ENCODE measurements around the gene TBL1XR1.
"Not testable (repeated sequence)": the region's sequence is repeated elsewhere in the genome, so short reads cannot be mapped to it uniquely, and the experiment has no call there.

Gene TBL1XR1

DNA sequence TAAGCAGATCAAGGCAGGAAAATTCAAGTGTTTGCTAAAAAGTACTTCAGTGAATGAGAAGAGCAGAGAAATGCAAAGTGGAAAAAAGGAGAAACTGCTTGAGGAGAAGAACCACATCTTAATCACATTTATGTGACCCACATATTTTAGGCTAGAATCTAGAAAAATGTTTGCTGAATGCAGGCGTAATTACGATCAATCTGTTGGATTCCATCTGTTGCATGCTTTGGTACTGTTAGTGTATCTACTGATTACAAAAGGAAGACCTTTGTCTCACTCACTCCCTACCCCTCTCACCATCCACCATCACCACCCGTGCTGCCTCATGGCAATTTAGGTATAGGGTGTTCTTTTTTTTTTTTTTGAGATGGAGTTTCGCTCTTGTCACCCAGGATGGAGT is 9.7 kb upstream of the TBL1XR1 start:
- DNase-seq, result no peak

GRCh38 chr3:177203689-177204395 is 6.6 kb upstream of the TBL1XR1 start:
- DNase-seq, result no peak

GRCh38 chr3:177203016-177203415 is 5.7 kb upstream of the TBL1XR1 start:
- not testable (repeated sequence) for DNase-seq

DNA sequence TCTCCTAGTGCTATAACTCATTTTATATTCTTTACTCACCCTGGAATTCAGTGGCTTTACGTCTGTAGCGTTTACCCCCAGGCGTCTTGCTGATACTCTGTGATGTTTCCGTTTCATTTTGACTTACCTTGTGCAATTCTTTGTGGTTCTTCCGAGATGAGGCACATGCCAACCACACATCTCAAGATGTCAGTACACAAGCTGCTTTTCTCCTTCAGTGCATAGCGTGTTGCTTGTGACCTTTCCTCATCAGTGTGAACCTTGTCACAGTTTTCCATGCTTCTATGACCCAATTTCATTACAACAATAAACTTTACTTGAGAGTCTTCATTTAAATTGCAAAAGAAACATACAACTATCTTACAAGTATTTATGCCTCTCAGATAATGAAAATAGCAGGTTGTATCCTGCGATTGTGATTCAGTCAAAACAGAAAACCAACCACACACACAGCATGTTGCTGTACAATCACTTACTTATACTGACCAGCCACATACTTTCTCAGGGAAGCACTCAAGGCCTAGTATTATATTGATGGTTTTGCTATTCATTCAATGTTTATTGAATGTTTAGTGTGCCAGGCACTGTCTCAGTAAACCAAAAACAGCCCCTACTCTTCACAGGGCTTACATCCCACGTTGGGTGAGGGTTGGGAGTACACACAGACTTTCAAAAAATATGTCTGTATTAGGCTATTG is 4.6 kb upstream of the TBL1XR1 start:
- no peak for DNase-seq

- no peak for DNase-seq
Observed at GRCh38 chr3:177199206-177199760, 2.0 kb upstream of the TBL1XR1 start.

GRCh38 chr3:177197727-177198460 is 612 bp upstream of the TBL1XR1 start:
- DNase-seq, result peak; percentile 37

GRCh38 chr3:177196456-177197040 is 734 bp downstream of the TBL1XR1 start:
- DNase-seq, result peak; percentile 41

- DNase-seq, result no peak
Observed at GRCh38 chr3:177196008-177196455, 1.2 kb downstream of the TBL1XR1 start.

GRCh38 chr3:177195242-177195991 is 1.9 kb downstream of the TBL1XR1 start:
- DNase-seq, result no peak

DNA sequence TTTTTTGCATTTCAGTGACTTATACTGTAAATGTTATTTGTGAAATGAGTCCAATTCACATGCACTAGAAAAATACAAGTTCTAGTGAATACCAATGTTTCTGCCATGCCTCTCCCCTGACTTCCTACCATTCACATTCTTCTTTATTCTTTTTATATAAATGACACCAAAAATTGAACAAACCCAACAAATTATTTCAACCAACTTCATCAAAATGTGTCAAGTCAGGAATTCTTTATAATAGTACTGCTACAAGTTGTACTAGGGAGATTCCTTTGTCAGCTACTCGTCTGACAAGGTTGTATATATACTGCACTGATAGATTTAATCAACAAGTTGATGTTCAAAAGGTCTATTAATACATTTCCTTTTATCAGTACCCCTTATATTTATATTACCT is 3.0 kb downstream of the TBL1XR1 start:
- no peak for DNase-seq

GRCh38 chr3:177193688-177194268 is 3.5 kb downstream of the TBL1XR1 start:
- no peak for DNase-seq

GRCh38 chr3:177193275-177193674 is 4.0 kb downstream of the TBL1XR1 start:
- not testable (repeated sequence) for DNase-seq

DNA sequence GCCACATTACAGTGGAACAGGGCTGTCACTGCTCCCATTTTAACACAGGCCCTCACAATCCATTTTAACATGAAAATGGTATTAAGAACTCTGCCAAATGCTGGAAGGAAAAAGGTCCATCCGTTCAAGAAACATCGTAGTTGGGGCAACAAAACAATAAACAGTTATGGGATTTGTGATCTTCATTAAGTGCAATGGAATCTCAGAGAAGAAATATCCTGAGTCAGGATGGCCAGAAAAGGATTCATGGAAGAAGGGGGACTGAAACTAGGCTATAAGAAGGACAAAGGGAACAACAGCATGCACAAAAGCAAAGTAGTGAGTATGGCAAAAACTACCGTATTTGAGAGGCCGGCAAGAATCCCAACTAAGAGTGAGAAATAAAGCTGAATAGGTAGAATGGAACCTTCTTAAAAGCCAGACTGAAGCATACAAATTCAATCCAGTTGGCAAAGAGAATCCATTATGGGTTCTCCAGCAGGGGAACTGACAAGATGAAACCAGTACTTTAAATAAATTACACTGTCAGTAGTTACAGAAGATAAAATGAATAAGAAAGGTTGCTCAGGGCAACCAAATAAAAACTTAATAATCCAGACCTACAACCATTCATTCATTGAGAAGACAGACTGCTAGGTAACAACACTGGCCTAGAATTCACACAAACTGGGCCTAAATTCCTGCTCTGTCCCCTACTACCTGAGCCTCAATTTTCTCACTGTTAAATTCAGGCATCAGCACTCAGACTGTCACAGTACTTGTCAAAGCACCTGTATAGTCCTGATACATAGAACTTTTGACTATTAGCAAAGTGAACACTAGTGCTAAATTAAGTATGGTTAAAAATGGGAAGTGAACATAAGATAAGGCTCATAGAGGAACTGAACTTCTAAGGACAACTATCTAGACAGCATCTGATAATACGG is 6.3 kb downstream of the TBL1XR1 start:
- DNase-seq, result no peak

GRCh38 chr3:177190184-177190583 is 7.1 kb downstream of the TBL1XR1 start:
- not testable (repeated sequence) for DNase-seq

GRCh38 chr3:177188325-177188724 is 9.0 kb downstream of the TBL1XR1 start:
- not testable (repeated sequence) for DNase-seq

- DNase-seq, result no peak
Observed at GRCh38 chr3:177186306-177186705, 11.0 kb downstream of the TBL1XR1 start.

- DNase-seq, result no peak
Observed at GRCh38 chr3:177185035-177185574, 12.2 kb downstream of the TBL1XR1 start.

DNA sequence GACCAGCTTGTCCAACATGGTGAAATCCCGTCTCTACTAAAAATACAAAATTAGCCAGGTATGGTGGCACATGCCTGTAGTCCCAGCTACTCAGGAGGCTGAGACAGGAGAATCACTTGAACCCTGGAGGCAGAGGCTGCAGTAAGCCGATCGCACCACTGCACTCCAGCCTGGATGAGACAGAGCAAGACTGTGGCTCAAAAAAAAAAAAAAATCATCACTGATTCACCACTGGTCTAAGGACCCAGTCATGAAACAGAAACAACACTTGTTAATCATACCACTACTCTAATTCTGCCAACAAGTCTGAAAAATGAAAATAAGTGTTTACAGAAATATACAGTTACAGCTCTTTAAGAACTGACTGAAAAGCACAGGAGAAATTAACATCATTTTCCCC is 12.7 kb downstream of the TBL1XR1 start:
- not testable (repeated sequence) for DNase-seq

DNA sequence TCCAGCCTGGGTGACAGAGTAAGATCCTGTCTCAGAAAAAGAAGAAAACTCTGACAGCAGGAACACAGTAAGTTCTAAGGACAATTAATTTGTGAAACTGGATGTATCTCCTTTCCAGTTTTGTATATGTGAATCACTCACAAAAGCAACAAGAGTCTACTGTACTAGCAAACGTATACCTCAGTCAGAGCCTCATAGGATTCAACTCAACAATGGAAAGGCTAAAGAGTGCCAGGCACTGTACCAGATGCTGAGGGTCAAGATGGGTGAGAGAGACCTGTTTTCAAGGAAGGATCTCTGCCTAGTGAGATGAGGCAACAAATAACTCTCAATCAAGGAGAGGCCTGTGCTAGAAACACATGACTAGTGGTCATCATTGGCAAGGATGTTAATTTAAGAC is 14.9 kb downstream of the TBL1XR1 start:
- DNase-seq, result no peak

DNA sequence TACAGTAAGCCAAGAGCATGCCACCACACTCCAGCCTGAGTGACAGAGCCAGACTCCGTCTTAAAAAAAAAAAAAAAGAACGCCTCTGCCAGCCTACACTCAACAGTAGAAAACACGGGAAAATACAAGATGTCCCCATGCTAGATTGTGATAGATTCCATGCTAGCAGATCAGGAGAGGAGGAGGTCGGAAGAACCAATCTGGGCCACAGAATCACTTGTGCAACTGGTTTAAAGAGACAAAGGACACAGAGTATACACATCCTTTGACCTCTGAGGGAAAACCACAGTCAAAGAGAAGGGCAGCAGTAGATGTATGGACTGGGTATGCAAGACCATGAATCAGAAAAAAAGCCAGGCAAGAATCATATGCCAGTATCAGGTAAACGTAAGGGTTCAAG is 15.9 kb downstream of the TBL1XR1 start:
- no peak for DNase-seq

Measured in DMS79 (cell line).